Right lobe of liver (tissue), 6 donors: Measurements from ENCODE around the gene APC2. TPM values are rescaled to one million over a fixed set of nuclear protein-coding genes. Genes with fewer than 3 reads are reported as not detected.

Experiments used
- ATAC-seq, 4 donors: fragments of 200-7000 bp; cut with Tn5 transposase; one replicate each; pipeline ENCODE4 v1.9.1; 2020; ENCODE audit warnings: mild to moderate bottlenecking in 4 of 4, moderate library complexity in 4 of 4
- DNase-seq, 3 donors: peaks; one replicate each; pipeline ENCODE4 v3.0.0-alpha.2; 2020
- H3K27ac ChIP-seq, 3 donors: fragments of 200-600 bp; one replicate each; pipeline ENCODE4 v1.8.0; 2022
- H3K27me3 ChIP-seq, 2 donors: fragments of 200-600 bp; one replicate each; pipeline ENCODE4 v1.8.0; 2022
- H3K36me3 ChIP-seq, 4 donors: fragments of 200-600 bp; sonication (generic) in 1 of 4; one replicate each; pipeline versions ENCODE4 v1.5.1 to v1.8.0; 2017 to 2022; ENCODE audit warnings: control low read depth in 1 of 4
- H3K4me1 ChIP-seq, 4 donors: fragments of 200-600 bp; sonication (generic) in 1 of 4; one replicate each; pipeline versions ENCODE4 v1.5.1 to v1.8.0; 2017 to 2022; ENCODE audit warnings: control low read depth in 1 of 4
- H3K4me3 ChIP-seq, 3 donors: fragments of 200-600 bp; one replicate each; pipeline ENCODE4 v1.8.0; 2022
- H3K9me3 ChIP-seq, 4 donors: fragments of 200-600 bp; sonication (generic) in 1 of 4; one replicate each; pipeline versions ENCODE4 v1.5.1 to v1.8.0; 2017 to 2022; ENCODE audit warnings: control low read depth in 1 of 4
- POLR2A ChIP-seq: fragments of 450-650 bp; IDR thresholded peaks from one replicate; pipeline ENCODE4 v1.6.1; 2017; ENCODE audit warnings: antibody characterized with exemption, mild to moderate bottlenecking
- WGBS: methylation state at CpG from one replicate; pipeline ENCODE4 v1.1.6; 2018; ENCODE audit warnings: low coverage, low lambda C conversion rate; ENCODE audit not compliant: insufficient coverage; ENCODE audit errors: missing lambda C conversion rate; 5-methylcytosine and 5-hydroxymethylcytosine counted together
- intact Hi-C, 2 donors: fragments of 100-400 bp; cut with DNase I; formaldehyde crosslinking; loops; one replicate each; pipeline versions ENCODE4 v1.11.2 to v1.14.1; 2022
- total RNA-seq, 6 experiments: library from RNA; depleted of rRNA in 2 of 6; stranded (reverse); fragments of >200 nt in 2 of 6; fragmentation: NEBNext Ultra II Directional in 3 of 6; extraction: Animal tissue kit (Norgen Biotek cat#: 25700) in 3 of 6; gene quantifications; one replicate each; pipeline versions ENCODE4 v1.1.0 to v1.2.4, GENCODE V29; 2016 to 2023
- TF ChIP-seq, protein P1 (sequence below), 4 donors: fragments of 200-600 bp in 3 of 4; fragments of 450-650 bp in 1 of 4; IDR thresholded peaks; one replicate each; pipeline versions ENCODE4 v1.5.1 to v1.8.0; 2016 to 2022; ENCODE audit warnings: antibody characterized with exemption in 4 of 4, mild to moderate bottlenecking in 2 of 4
- donor health status: DM: no; HTN: yes; CAD: no.
- donor health status: DM: no; HTN: no; CAD: no.
- donor health status: DM: no; HTN: no; CAD: no.
- donor health status: DM: no; HTN: yes; CAD: no.
- donor health status: DM: no; HTN: yes; CAD: no.

The APC2 gene
- total RNA-seq, 6 experiments from 2014 or later = 0.06 to 0.13 (median 0.06) TPM; not detected in 3

- Histone ChIP-seq H3K4me3 (peak overlapping the region; percentile 81 to 93 (median 92)), H3K27me3 (no peaks in the 10 kb centered on the region), H3K27ac (peak overlapping the region; percentile 79 to 87 (median 85)), H3K36me3 (peaks cover 0 to 8% (median 0%) of the 10 kb centered on the region in 4 donors), H3K4me1 (peaks cover 4 to 47% (median 15%) of the 10 kb centered on the region in 4 donors), H3K9me3 (no peaks in the 10 kb centered on the region)
- 0% methylated on average over 15 of the region's 69 CpGs for WGBS
- DNase-seq (peak in 2 of 3 donors; percentile 64 to 68), ATAC-seq (peak; percentile 6 to 12 (median 10))
- peak; percentile 24 for TF ChIP-seq POLR2A
- TF ChIP-seq, protein P1, sequence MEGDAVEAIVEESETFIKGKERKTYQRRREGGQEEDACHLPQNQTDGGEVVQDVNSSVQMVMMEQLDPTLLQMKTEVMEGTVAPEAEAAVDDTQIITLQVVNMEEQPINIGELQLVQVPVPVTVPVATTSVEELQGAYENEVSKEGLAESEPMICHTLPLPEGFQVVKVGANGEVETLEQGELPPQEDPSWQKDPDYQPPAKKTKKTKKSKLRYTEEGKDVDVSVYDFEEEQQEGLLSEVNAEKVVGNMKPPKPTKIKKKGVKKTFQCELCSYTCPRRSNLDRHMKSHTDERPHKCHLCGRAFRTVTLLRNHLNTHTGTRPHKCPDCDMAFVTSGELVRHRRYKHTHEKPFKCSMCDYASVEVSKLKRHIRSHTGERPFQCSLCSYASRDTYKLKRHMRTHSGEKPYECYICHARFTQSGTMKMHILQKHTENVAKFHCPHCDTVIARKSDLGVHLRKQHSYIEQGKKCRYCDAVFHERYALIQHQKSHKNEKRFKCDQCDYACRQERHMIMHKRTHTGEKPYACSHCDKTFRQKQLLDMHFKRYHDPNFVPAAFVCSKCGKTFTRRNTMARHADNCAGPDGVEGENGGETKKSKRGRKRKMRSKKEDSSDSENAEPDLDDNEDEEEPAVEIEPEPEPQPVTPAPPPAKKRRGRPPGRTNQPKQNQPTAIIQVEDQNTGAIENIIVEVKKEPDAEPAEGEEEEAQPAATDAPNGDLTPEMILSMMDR (IDR thresholded peaks at IDR 0.05) = no peak
- intact Hi-C loops = no loop called here
These were observed 41.4 kb upstream of the APC2 start for GRCh38 chr19:1408300-1409203.

DNA sequence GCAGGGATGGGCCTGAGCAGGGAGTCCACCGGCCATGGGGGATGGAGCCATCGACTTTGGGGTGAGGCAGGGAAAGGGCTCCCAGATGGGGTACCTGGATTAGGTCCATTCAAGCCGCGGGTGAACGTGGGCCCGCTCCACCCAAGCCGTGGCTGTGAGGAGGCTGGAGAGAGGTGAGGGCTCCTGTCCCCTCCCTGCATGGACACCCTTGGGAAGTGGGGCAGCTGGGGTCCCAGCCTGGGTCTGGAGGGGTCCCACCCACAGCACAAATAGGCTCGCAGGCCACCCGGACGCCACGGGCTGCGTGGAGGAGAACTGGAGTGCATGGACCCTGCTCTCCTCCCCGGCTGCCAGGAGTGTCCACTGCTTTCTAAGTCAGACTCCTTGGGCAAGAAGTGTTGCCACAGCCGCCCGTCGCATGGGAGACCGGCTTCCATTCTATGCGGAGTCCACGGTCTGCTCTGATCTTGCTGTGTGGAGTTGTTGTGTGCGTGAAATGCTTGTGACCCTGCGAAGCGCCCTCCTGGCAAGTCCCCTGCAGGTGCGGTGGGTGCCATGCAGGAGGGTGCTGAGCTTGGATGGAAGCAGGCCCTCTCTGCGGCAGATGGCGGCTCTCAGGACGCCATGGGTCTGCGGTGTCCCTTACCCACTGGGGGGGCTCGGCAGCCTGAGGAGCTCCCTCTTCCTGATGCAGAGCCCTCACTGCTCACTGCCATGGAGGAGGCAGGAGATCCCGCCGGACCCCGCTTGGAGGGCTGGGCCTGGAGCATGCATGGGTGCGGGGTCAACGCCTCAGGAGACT, 40.5 kb upstream of the APC2 start:
- ATAC-seq (no peak), DNase-seq (peak in 1 of 3 donors; percentile 57)
- H3K4me1 ChIP-seq = peaks cover 4 to 49% (median 16%) of the 10 kb centered on the region in 4 donors
- WGBS = 28% methylated on average over 3 of the region's 33 CpGs
- TF ChIP-seq POLR2A = no peak
- TF ChIP-seq, protein P1 (IDR thresholded peaks at IDR 0.05) = no peak
- peak overlapping the region; percentile 81 to 93 (median 92) for H3K4me3 ChIP-seq
- H3K9me3 ChIP-seq = no peaks in the 10 kb centered on the region
- H3K36me3 ChIP-seq = peaks cover 0 to 9% (median 0%) of the 10 kb centered on the region in 4 donors
- no peaks in the 10 kb centered on the region for H3K27me3 ChIP-seq
- intact Hi-C loops = no loop called here
- peak overlapping the region in 1 of 3 donors; percentile 79 for H3K27ac ChIP-seq

- no peak for DNase-seq
- 47% methylated on average over 9 of the region's 23 CpGs for WGBS
- H3K9me3 ChIP-seq = no peaks in the 10 kb centered on the region
- no peak overlapping the region for H3K27ac ChIP-seq
- H3K4me1 ChIP-seq = peaks cover 4 to 55% (median 18%) of the 10 kb centered on the region in 4 donors
- H3K36me3 ChIP-seq = peaks cover 0 to 9% (median 0%) of the 10 kb centered on the region in 4 donors
- TF ChIP-seq POLR2A = no peak
- TF ChIP-seq, protein P1 (IDR thresholded peaks at IDR 0.05) = no peak
- intact Hi-C loops = no loop called here
- no peak for ATAC-seq
- no peak overlapping the region for H3K4me3 ChIP-seq
- H3K27me3 ChIP-seq = no peaks in the 10 kb centered on the region
These were observed 39.7 kb upstream of the APC2 start for GRCh38 chr19:1410136-1410786.

GRCh38 chr19:1410789-1411188, 39.1 kb upstream of the APC2 start:
- TF ChIP-seq POLR2A = no peak
- TF ChIP-seq, protein P1 (IDR thresholded peaks at IDR 0.05) = no peak
- H3K27me3 ChIP-seq = no peaks in the 10 kb centered on the region

More at GRCh38 chr19:1410789-1411188, 39.1 kb upstream of the APC2 start:
- Histone ChIP-seq H3K4me1 (peaks cover 4 to 60% (median 21%) of the 10 kb centered on the region in 4 donors), H3K27ac (no peak overlapping the region), H3K4me3 (no peak overlapping the region), H3K9me3 (no peaks in the 10 kb centered on the region), H3K36me3 (peaks cover 0 to 9% (median 0%) of the 10 kb centered on the region in 4 donors)
- ATAC-seq = no peak
- WGBS = 84% methylated on average over 5 of the region's 9 CpGs
- no peak for DNase-seq
- intact Hi-C loops = no loop called here
